ENCODE results near the gene PFN3. TPM values are rescaled to one million over a fixed set of nuclear protein-coding genes. Genes with fewer than 3 reads are reported as not detected.

Gene PFN3
- total RNA-seq, 1 donor from 2014 or later: not detected

DNA sequence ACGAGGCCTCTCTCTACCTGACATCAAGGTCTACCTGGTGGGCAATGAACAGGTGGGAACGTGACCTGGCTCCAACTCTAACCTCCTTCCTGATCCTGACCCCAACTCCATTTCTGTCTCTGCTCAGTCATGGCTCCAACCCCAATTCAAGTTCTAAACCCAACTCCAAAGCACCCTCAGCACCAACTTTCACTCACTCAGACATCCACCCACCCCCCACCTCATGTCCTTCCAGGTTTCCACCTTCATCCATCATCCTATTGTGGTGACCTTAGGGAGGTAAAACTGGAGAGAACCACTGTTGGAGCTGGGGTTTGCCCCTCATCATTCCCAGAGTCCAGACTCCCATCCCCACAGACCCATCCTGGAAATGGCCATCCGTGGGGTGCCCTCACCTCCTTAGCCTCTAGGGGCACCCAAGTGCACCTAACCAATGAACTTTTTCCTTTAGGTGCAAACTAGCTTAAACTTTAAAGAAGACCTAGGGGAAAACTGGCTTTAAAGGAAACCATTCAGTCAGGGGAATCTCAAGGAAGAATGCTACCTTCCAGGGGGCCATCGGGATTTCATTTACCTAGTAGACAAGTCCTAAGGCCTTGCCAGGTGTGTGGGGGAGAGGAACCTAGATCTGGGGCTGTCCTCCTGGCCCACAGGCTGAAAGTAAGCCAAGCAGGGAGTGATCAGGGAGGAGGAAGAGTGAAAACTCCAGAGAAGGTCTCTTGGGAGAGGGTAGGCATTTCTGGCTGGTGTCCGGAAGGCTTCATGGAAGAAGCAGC, 31.4 kb downstream of the PFN3 start:
- TF ChIP-seq, protein P1, sequence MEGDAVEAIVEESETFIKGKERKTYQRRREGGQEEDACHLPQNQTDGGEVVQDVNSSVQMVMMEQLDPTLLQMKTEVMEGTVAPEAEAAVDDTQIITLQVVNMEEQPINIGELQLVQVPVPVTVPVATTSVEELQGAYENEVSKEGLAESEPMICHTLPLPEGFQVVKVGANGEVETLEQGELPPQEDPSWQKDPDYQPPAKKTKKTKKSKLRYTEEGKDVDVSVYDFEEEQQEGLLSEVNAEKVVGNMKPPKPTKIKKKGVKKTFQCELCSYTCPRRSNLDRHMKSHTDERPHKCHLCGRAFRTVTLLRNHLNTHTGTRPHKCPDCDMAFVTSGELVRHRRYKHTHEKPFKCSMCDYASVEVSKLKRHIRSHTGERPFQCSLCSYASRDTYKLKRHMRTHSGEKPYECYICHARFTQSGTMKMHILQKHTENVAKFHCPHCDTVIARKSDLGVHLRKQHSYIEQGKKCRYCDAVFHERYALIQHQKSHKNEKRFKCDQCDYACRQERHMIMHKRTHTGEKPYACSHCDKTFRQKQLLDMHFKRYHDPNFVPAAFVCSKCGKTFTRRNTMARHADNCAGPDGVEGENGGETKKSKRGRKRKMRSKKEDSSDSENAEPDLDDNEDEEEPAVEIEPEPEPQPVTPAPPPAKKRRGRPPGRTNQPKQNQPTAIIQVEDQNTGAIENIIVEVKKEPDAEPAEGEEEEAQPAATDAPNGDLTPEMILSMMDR (IDR thresholded peaks at IDR 0.05; ENCODE audit: insufficient read depth, low read length, severe bottlenecking): peak; percentile 75
- FAIRE-seq (peak; percentile 64), DNase-seq (ENCODE audit: low read depth) (peak; percentile 35)
- H3K27me3 ChIP-seq (ENCODE audit: control insufficient read depth, insufficient read depth, low read length): no peaks in the 10 kb centered on the region
- no peak overlapping the region for H3K4me3 ChIP-seq (ENCODE audit: low read depth, low read length)
- peaks cover 3% of the 10 kb centered on the region for H3K36me3 ChIP-seq (ENCODE audit: control insufficient read depth, insufficient read depth, low read length)

DNA sequence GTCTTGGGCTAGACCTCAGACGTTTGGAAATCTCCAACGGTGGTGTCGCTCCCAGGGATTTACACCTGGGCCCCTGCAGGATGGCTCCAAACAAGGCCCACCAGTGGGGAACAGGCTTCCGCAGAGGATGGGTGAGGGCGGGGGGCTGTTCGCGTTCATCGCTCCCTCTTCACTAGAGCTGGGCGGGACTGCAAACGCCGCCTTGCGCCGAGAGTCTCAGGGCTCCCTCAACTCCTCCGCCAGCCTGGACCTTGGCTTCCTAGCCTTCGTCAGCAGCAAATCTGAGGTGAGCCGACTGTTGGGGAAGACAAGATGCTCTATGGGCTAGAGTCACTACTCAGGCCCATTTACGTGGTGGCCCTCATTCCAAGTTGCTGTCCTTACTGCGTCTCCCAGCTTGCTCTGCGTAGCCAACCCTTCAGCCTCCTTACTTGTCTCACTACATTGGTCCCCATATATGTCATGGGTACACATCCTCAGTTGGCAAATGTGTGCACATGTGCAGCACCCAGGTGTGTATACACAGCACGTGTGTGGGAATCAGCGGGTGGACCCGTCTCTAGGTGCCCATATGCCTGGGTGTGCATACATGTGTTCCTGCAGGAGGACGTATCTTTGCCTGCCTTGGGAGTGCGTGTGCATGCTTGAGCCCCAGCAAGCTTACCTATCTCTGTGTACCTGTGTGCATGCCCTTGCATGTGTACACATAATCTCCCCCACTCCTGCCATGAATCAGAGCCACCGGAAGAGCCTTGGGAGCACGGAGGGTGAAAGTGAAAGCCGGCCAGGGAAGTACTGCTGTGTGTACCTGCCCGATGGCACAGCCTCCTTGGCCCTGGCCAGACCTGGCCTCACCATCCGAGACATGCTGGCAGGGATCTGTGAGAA, 32.2 kb downstream of the PFN3 start:
- peak; percentile 80 for DNase-seq (ENCODE audit: low read depth)
- peaks cover 3% of the 10 kb centered on the region for H3K36me3 ChIP-seq (ENCODE audit: control insufficient read depth, insufficient read depth, low read length)
- peak; percentile 47 for FAIRE-seq
- no peaks in the 10 kb centered on the region for H3K27me3 ChIP-seq (ENCODE audit: control insufficient read depth, insufficient read depth, low read length)
- TF ChIP-seq, protein P1 (IDR thresholded peaks at IDR 0.05; ENCODE audit: insufficient read depth, low read length, severe bottlenecking): no peak
- no peak overlapping the region for H3K4me3 ChIP-seq (ENCODE audit: low read depth, low read length)

DNA sequence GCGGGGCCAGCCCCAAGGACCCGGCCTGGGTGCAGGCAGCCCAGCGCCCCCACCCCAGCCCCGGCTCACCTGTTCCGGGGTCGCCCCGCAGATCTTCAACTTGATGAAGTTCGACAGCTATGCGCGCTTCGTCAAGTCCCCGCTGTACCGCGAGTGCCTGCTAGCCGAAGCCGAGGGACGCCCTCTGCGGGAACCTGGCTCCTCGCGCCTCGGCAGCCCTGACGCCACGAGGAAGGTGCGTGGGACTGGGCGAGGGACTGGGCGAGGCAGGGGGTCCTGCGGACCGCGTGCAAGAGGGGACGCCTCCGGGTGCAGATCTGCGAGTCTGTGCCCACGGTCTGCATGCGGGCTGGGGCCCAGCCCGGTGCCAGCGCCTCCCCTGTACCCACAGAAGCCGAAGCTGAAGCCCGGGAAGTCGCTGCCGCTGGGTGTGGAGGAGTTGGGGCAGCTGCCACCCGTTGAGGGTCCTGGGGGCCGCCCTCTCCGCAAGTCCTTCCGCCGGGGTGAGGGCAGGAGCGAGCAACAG, 33.1 kb downstream of the PFN3 start:
- FAIRE-seq: no peak
- Histone ChIP-seq H3K27me3 (ENCODE audit: control insufficient read depth, insufficient read depth, low read length) (no peaks in the 10 kb centered on the region), H3K4me3 (ENCODE audit: low read depth, low read length) (peak overlapping the region; percentile 35), H3K36me3 (ENCODE audit: control insufficient read depth, insufficient read depth, low read length) (peaks cover 3% of the 10 kb centered on the region)
- DNase-seq (ENCODE audit: low read depth): no peak
- TF ChIP-seq, protein P1 (IDR thresholded peaks at IDR 0.05; ENCODE audit: insufficient read depth, low read length, severe bottlenecking): peak; percentile 20

DNA sequence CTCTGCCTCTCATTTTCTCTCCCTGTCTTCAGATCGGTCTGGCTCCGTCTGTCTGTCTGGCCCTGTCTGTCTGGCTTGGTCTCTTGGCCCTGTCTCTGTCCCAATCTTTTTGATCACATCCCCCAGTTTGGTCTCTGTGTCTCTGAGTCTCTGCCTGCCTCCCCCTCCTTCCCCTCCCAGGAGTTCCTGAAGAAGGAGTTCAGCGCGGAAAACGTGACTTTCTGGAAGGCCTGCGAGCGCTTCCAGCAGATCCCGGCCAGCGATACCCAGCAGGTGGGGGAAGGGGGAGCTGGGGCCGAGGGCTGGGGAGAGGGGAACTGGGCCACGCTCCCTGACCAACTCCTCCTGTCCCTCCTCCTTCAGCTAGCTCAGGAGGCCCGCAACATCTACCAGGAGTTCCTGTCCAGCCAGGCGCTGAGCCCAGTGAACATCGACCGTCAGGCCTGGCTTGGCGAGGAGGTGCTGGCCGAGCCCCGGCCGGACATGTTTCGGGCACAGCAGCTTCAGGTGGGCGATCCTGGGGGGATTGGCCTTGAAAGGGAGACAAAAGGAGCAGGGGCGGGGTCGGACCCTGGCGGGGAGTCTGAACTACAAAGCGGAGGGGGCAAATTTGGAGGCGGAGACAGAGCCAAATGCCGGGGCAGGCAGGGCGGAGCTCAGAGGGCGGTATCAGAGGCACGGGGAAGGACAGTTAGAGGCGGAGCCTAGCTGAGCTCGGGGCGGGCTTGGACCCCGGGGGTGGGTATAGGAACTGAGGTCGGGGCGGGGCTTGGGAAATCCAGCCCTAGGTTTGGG, 33.7 kb downstream of the PFN3 start:
- DNase-seq (ENCODE audit: low read depth) (peak; percentile 69), FAIRE-seq (no peak)
- TF ChIP-seq, protein P1 (IDR thresholded peaks at IDR 0.05; ENCODE audit: insufficient read depth, low read length, severe bottlenecking): no peak
- H3K27me3 ChIP-seq (ENCODE audit: control insufficient read depth, insufficient read depth, low read length): no peaks in the 10 kb centered on the region
- H3K4me3 ChIP-seq (ENCODE audit: low read depth, low read length): peak overlapping the region; percentile 35
- no peaks in the 10 kb centered on the region for H3K36me3 ChIP-seq (ENCODE audit: control insufficient read depth, insufficient read depth, low read length)

DNA sequence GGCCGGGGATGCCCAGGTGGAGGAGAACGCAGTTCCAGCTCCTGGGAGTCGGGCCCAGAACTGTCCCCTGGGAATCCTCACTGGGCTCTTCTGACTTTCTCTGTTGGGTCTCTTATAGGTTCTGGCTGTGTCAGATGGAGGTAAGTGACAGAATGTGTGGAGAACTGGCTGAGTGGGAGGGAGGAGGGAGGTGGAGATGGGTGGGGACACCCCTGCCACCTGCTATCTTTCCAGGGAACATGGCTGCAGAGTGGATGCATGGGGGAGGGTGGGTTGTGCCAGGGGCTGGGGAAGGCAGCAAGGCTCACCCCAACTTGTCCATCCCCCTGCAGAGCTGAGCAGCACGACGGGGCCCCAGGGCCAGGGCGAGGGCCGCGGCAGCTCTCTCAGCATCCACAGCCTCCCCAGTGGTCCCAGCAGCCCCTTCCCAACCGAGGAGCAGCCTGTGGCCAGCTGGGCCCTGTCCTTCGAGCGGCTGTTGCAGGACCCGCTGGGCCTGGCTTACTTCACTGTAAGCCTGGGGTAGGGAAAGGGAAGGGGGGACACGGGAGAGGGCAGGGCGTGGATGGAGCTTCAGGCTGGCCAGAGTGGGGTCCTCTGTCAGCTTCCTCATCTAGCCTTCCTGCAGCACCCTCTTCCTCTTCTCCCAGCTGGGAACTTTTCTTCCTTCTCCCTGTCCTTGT, 34.5 kb downstream of the PFN3 start:
- no peaks in the 10 kb centered on the region for H3K36me3 ChIP-seq (ENCODE audit: control insufficient read depth, insufficient read depth, low read length)
- H3K27me3 ChIP-seq (ENCODE audit: control insufficient read depth, insufficient read depth, low read length): no peaks in the 10 kb centered on the region
- no peak overlapping the region for H3K4me3 ChIP-seq (ENCODE audit: low read depth, low read length)
- DNase-seq (ENCODE audit: low read depth) (no peak), FAIRE-seq (no peak)
- TF ChIP-seq, protein P1 (IDR thresholded peaks at IDR 0.05; ENCODE audit: insufficient read depth, low read length, severe bottlenecking): no peak

All from bronchial epithelial cell (primary cell).